Measurements from ENCODE around the gene SORCS2.

GRCh38 chr4:7261536-7261935, 69.2 kb downstream of the SORCS2 start:
- no peak for TF ChIP-seq POLR2A (IDR thresholded peaks at IDR 0.05)
- no peak for TF ChIP-seq CTCF (IDR thresholded peaks at IDR 0.05)

Data from esophagus squamous epithelium (tissue), 4 donors.